GM12874 (cell line): ENCODE measurements around the gene FKBP4.

Source experiments
- CTCF ChIP-seq: IDR thresholded peaks from 2 replicates; pipeline ENCODE4 v1.5.1; 2011; ENCODE audit warnings: low read depth, mild to moderate bottlenecking, control low read depth, low read length, moderate library complexity; ENCODE audit not compliant: insufficient read depth

FKBP4 gene

DNA sequence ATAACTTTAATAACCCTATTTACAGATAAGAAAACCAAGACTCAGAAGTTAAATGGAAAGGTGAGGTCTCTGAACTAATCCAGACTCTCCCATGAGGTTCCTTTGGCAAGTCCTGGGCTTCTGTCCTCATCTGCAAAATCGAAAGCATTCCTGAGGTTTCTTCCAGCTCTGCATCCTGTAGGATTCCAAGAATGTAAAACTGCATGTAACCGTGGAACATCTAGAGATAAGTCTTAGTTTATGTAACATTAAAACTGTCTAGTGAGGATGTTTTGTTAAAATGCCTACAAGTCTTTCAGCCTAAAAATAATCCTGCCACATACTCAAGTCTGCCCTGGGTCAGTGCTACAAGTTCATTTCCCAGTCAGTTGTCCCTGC is 10.4 kb downstream of the FKBP4 start:
- TF ChIP-seq CTCF: no peak

- no peak for TF ChIP-seq CTCF
Observed at GRCh38 chr12:2806700-2807099, 11.9 kb downstream of the FKBP4 start.

GRCh38 chr12:2811801-2812200 is 17.0 kb downstream of the FKBP4 start:
- TF ChIP-seq CTCF: no peak

DNA sequence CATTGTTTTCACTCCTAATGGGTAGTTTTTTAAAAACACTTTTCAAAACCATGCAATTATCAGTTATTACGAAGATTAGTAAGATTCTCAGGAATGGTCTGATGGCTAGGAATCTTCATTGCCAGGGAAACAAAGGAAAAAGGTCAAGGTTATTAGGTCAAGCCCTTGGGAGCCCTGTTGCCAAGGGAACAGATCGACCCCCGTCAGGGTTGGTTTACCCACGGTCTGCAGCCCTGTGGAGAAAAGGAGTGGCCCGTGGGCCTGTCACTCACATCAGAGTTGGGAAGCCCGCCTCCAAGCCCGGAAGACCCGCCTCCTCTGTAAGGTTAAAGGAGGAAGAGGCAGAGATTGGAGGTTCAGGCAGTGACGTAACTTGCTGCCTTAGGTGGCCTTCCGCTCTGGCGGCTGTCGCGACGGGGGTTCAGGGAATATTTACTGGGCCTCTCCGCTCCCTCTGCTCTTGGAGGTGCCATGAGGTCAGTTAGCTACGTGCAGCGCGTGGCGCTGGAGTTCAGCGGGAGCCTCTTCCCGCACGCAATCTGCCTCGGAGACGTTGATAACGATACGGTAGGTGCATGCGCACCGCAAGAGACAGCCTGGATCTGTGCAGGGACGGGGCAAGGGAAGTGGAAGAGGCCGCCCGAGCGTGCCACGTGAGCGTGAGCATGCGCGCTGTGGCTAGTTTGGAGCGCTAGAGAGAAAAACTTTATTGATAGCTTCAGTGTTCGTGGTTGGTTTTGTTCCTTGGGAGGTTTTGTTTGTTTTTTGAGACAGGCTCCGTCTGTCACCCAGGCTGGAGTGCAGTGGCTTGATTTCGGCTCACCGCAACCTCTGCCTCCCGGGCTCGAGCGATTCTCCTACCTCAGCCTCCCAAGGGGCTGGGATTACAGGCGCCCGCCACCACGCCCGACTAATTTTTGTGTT is 17.8 kb downstream of the FKBP4 start, which contains the start of gene ITFG2:
Gene ITFG2, plus strand, starts transcription at position 379 of the 924 bp plus-strand sequence. Its CDS starts 93 bp downstream, at position 472.
- TF ChIP-seq CTCF: no peak

GRCh38 chr12:2813214-2814185 is 18.7 kb downstream of the FKBP4 start:
- peak; percentile 65 for TF ChIP-seq CTCF

GRCh38 chr12:2819810-2820209 is 25.0 kb downstream of the FKBP4 start:
- no peak for TF ChIP-seq CTCF

DNA sequence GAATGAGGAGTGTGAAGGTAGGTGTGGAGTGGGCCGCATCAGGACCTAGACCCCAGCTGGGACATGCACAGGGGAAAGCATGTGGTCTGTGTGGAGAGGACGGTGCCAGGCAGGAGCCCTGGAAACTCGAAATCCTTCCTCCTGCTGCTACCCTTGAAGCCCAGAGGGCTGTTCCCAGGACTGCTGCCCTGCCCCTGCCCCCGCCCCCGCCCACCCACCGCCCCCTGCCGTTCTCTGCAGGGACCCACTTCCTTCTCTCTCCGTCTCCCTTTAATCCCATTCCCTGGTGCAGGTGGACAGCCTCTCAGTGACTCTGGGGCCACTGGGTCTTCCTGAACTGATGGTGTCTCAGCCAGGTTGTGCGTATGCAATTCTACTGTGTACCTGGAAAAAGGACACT is 25.7 kb downstream of the FKBP4 start:
- TF ChIP-seq CTCF: no peak
